KG1 (cell line): ENCODE results near the gene ACTG1.

Experiments used
- DNase-seq: peaks from one replicate; lab custom pipeline; 2025; lab: John Stamatoyannopoulos, UW

ACTG1 gene

DNA sequence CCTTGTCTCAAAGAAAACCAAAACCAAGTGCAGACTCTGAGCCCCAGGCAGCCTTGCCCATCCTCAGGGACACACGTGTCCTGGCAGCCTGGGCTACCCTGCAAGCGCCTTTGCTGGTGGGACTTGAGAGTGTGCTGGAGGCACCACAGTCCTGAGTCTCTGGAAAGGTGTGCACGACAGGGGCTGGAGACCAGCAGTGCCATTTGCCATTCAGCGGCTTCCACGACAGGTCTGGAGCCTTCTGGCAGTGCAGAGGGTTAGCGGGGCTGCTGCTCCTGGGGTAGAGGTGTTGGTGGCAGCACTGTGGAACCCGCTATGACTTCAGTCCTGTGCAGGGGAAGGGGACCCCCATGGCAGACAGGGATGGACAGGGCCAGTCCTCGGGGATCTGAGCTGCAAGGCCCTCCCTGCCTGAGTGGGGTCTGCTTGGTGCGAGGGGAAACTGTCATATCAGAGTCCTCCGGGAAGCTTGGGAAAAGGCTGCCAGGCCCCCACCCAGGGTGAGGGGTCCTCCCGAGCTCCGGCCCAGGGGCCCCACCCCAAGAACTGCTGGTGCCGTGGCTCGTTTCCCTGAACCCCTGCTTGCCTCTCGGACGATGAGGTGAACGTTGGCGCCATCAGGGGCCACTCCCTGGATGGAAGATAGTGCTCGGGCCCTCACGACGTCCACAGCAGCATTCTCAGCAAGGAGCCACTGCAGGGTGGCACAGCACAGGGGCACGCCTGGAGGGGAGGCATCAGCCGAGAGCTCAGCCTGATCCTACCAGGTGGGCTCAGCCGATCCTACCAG lies 32.8 kb upstream of the ACTG1 start:
- DNase-seq = no peak

DNA sequence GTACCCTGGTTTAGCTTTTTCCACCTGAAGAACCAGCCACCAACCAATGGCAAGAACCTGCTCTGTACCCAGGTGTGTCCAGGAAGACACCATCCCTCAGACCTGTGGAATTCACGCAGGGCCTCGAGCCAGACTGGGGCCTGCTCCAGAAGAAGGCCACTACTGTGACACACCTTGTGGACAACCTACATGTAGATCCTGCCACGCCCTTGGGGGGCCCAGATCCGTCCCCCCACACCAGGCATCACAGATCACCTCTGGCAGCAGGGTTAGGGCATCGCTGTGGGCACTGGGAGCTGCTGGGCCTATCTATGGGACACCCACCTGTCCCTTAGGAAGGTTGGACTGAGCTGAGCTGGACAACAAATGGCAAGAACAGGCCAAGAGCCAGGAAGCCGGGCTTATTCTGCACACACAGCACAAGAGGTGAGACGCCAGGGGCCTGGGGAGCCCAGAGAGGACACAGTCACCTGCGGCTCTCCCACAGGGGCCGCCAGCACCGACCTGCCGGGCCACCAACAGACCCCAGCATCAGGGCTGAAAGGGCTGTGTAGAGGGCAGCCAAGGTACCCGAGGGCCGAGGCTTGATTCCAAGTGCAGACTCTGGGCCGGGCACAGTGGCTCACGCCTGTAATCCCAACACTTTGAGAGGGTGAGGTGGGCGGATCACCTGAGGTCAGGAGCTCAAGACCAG lies 31.8 kb upstream of the ACTG1 start:
- no peak for DNase-seq

DNA sequence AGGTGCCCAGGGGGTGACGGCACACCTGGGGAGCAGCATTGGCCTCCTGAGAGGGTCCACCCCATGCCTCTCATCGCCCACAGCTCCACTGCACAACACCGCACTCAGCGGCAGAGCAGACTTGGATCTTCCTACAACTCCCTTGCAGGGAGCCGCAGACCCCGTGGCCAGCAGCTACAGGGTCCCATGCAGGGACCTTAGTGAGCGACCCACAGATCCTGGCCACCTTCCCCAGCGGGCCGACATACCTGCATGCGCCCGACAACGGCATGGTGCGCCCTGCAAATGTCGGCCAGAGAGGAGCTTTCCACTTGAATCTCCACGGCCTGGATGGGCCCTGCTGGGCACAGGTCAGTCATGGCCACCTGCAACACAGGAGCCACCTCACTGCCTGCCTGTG lies 31.2 kb upstream of the ACTG1 start:
- DNase-seq = no peak

DNA sequence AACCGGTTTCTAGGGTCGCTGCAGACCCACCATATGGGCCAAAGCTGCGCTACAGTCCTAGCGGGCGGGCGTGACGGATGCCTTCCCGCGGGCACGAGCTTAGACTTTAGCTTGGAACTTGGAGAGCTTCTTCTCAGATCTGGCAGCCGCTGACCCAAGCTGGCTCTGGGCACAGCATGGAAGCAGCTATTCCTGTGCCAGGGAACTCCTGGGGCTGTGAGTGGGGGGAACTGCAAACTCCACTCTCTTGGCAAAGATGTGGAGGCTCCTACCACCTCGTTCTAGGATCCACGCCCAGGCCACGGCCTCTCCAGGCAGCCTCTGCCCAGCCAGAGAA lies 30.7 kb upstream of the ACTG1 start:
- no peak for DNase-seq

DNA sequence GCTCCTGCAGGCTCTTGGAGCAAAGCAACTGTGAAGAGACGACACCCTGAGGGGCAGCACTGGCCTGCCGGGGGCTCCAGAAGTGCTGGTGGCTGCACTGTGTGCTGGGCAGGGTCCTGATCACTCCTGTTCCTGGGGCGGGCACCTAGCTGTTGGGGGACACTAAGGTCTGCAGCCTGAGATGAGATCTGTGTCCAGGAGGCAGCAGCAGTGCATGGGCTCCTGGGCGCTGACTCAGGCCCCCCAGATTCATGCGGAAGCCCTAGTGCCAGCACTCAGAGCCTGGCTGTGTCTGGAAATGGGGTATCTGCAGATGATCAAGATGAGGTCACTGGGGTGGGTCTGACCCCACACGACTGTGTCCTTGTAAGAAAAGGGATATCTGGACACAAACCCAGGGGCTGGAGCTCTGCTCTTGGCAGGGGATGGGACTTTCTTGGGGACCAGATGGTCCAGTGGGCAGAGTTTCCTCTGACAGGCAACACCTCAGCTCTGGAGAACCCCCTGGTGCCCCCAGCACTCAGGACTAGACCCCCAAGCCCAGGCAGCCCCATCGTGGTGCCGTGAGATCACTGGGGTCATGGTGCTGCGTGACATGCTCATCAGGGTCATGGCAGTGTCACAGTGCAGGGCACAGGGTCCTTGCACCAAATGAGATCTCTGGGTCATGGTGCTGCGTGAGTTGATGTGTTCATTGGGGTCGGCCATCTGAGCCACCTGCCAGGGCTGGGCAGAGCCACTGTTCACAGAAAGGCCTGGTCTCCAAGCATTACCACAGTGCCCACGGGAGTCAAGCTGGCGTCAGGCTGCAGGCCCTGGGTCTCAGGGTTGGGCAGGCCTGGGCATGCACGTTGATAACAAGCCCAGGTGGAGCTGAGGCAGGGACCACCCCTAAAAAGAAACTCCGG lies 30.1 kb upstream of the ACTG1 start:
- DNase-seq = no peak

DNA sequence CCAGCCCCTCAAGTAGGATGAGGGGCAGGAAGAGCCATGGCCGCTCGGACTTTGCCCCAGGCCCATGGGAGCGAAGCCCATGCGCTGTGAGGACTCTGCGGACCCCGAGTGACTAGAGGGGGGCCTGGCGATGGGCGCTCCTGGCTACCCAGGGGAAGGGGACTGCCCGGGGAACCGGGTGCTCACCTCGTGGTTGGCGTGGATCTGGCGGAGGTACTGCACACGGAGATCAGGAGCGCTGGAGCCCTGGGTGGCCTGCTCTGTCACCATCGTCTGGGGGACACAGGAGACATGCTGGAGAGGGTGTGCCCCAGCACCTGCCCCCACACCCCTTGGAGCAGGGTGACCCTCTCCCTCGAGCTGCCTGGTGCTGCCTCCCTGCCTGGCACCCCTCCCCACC lies 28.5 kb upstream of the ACTG1 start:
- DNase-seq = no peak

DNA sequence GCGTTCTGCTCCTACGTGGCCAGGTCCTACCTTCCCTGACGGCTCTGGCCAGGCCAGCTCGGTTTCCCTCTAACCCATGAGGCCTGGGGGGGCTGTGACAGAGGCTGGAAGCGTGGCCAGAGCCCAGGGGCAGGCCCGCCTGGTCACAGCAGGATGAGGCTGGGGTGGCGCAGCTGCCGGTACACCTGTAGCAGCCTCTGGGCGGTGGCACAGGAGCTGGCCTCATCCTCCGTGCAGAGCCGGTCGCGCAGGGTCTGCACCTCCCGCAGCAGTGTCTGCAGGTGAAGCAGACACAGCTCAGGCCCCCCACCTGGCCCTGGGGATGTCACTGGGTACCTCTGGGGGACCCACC lies 28.1 kb upstream of the ACTG1 start:
- DNase-seq = no peak

DNA sequence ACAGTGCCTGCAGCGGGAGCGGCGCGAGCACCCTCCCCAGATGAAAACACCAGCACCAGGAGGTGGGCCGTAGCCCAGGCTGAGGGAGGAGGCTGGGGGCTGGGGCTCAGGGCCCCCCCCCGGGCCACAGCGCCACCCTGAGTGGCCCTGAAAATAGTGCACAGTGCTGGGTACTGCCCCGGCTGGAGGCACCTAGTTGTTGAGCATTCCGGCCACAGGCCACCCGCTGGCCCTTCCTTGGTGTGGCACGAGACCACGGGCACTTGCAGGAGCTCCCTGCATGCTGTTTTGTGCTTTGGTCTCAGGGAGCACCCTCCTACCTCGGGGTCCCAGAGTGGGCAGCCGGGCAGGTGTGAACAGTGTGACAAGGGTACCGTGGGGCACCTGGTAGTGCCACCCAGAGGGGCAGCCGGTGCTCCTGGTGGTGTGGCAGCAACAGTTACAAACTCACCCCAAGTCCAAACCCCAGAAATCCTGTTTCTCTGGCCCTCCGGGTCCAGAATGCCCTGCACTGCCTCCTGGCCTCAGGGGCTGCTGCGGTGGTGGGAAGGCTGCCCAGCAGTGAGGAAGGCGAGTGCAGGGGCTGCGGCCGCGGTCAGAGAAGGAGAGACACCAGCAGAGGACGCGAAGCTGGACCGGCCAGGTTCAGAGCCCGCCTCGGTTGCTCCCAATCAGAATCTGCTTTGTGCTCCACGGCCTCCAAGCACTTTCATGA lies 27.5 kb upstream of the ACTG1 start:
- DNase-seq = no peak

DNA sequence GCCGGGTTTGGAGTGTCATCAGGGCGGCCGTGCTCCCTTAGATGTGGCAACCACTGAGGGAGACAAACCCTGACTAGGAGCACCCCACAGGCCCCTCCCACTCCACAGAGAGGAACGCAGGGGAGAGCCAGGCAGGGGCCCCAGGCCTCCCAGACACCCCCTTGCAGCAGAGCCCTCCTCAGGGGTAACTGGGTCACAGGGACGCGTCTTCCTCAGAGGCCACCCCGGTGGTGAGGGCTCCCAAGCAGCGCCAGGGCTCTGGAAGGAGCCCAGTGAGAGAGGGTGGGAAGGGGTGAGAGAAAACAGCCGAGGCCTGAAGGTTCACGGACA lies 26.9 kb upstream of the ACTG1 start:
- no peak for DNase-seq

DNA sequence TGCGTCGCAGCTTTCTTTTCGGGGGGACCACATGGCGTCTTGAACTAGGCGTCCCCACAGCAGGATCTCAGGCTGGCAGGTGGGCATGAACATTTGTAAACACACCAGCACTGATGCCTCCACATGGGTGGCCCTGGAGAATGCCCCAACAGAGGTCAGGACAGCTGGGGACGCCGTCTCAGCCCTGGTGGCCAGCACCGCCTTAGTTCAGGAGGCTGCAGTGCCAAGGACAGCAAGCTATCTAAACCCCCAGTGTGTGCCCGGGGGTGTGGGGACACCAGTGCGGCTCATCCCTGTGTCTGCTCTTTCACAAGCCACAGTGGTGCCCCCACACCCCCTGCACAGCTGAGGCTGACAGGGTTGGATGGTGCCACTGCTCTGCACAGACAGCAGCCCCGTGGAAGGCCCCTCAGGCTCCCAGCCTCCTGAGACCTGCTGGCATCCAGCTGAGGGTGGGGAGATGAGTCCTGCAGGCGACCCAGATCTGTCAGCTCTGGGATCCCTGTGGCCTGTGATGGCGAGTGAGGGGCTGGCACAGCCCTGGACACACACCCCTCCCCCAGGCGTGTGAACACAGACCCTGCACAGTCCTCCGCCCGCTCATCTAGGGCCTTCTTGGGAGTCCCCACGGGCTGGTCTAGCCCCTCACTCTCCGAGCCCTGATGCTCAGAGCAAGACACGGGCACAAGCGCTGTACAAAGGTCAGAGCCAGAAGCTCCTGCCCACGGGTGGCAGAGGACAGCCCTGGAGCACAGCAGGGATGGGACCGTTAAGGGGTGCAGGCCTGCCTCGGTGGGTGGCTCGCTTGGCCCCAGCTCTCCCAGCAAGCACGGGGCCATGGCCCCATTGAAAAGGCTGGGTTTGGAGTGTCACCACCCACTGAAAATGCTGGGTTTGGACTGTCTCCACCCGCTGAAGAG lies 26.3 kb upstream of the ACTG1 start:
- no peak for DNase-seq

DNA sequence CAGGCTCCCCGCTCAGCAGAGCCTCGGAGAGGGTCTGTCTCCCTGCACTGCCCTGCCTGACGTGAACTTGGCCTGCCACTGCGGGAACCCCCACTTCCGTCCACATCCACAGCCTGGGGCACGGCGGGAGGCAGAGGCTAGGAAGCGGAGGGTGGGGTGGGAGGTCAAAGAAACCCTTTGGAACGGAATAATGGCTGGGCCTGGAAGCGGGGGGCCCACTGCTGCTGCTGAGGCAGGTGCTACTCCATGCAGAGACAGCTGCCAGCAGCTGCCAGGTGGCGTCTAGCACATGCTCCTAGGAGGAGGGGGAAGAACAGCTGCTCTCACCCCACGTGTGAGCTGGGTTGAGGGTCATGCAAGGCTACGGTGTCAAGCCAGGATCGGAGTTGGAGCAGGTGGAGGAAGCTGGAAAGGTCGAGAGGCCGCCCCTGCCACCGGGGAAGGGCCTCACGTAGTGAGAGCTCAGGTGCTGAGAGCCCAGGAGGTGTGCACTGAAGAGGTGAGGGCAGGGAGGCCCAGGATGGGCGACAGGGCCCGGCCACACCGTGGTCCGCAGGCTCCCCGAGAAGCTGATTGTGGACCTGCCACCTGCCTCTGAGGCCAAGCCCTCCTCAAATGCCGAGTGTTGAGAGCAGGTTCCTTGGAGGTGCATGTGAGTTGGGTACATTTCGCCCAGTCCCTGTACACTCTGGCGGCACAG lies 25.4 kb upstream of the ACTG1 start:
- no peak for DNase-seq

DNA sequence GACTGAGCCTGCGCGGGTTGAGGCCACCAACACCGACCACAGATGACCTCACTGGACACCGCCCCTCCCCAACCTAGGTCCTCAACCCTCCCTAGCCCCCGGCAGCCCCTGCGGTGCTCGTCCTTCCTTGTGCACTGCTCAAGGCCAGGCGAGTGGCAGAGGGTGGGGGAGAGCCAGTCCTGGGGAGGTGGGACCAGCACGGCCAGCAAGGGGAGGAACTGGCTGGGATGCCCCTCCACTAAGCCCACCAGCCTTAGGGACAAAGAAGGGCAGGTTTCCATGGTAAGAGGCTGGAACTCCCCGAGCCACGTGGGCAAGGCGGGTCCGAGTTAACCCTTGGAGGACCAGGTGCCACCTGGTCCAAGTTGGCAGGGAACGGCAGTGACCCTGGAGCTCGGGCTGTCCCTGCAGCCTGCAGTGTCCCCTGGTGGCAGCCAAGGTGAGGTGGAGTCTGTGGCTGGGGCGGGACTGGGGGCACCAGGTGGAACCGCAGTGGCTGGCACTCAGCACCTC lies 24.8 kb upstream of the ACTG1 start:
- DNase-seq = no peak

DNA sequence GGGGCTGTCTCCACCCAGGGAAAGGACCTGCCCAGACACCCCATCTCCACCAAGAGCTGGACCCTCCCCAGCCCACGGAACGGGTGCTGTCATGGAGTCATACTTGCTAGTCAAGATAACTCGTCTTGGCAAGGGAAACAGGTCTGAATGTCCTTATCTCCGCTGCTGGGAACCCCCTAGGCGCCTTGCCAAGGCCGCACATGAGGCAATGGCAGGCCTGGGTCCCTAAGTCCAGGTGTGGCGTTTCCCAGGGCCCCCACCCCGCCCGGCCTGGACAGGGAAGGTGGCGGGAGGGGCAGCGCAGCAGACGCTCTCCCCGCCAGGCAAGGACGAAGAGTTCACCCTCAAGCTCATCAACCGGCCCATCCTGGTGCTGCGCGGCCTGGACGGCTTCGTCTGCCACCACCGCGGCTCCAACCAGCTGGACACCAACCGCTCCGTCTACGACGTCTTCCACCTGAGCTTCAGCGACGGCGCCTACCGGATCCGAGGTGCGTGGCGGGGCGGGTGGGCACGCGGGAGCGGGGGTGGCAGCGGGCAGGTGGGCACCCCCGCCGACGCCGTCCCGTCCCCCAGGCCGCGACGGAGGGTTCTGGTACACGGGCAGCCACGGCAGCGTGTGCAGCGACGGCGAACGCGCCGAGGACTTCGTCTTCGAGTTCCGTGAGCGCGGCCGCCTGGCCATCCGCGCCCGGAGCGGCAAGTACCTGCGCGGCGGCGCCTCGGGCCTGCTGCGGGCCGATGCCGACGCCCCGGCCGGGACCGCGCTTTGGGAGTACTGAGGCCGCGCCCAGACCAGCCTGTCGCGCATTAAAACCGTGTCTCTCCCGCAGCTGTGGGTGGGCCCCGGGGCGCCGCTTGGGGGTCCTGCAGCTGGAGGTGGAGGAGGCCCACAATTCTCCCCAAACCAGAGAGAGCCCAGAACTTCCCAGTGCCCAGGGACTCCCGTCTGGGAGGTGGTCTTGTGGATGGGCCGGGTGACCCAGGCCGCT lies 24.0 kb upstream of the ACTG1 start:
- DNase-seq = no peak

DNA sequence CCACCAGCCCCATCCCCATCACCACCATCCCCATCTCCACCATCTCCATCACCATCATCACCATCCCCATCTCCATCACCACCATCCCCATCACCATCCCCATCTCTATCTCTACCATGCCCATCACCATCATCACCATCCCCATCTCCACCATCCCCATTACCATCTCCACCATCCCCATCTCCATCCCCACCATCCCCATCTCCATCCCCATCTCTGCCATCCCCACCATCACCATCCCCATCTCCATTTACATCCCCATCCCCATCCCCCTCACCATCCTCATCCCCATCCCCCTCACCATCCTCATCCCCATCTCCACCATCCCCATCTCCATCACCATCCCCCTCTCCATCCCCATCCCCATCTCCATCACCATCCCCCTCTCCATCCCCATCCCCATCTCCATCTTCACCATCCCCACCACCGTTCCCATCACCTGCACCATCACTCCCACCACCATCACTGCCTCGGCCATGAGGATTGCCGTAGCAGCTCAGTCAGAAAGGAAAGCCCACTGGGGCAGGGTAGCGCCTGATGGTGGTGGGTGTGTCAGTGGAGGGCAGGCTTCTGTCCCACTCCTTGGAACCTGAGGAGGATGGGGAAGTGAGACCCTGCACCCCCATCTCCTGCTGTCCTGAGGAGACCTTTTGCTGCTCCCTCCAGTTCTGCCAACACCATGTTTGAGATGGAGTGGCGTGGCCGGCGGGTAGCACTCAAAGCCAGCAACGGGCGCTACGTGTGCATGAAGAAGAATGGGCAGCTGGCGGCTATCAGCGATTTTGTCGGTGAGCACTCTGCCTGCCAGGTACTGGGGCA lies 23.1 kb upstream of the ACTG1 start:
- DNase-seq = no peak

DNA sequence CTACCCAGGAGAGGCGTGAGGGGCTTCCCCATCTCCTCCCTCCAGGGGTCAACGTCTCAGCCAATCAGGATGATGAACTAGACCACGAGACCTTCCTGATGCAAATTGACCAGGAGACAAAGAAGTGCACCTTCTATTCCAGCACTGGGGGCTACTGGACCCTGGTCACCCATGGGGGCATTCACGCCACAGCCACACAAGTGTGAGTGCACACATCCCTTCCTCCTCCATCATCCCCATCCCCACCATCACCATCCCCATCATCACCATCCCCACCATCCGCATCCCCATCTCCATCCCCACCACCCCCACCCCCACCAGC lies 22.4 kb upstream of the ACTG1 start:
- DNase-seq = no peak

DNA sequence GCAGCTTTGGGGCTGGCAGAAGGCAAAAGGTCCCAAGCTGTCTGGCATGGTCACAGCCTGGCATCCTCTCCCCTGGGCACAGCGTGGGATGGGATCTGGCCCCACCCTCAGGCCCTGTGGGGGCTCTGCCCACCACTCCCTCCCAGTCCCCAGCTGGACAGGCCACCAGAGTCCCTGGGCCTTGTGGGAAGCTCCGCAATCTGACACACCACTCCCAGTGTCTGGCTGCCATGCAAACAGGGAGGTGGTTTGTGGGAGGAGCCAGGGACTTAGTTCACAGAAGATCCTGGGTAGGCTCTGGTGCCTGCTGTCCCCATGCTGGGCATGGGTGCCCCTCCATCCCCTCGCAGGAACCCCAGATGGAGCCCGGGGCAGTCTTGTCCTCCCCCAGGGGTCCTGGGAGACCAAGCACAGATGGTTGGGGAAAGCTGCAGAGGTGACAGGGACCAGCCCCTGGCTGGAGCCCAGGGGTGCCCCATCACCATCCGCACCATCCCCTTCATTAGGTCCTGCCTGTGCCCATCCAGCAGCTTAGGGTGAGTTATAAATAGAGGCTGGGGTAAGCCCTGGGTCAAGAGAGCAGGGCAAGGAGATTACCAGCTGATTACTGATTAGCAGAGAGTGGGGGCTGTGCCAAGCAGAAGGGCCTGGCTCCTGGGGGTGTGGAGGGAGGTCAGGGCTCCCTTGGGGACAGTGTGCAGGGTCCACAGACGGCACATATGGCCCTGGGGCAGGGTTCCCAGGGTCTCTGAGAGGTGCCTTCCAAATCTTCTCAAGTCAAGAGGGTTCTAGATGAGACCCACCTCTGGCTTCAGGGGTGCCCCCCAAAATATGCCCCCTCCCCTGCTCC lies 21.8 kb upstream of the ACTG1 start:
- DNase-seq = no peak

DNA sequence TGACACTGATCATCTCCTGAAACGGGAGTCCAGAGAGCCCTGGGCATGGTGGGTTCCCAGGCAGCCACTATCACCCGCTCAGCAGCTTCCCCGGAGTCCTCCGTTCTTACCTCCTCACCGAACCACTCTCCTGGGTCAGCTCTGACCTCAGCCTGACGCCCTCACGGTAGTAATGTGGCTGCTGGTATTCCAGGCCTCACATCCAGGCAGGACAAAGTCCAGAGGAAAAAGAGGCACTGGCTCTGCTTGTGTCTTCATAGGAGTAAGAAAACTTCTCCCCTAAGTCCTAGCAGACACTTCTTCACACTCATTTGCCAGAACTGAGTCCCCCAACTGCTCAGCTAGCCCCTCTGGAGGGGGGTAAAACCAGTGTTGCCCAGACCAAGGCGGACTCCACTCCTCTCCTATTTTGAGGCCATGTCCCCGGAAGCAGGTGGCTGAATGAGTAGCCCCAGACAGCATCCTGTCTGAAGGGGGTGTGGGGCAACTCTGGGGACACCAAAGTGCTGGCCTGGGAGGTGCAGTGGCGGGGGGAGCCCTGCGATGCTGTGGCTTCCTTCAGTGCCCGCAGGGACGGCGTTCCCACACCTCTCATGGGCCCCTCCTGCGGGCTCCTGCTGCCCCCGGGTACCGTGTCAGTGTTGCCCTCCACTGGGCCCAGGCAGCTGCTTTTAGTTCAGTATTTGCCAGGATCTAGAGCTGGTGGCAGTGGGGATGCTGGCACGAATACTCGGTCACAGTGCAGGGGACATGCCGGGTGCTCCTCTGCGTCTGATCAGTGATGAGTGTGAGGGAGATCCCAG lies 20.9 kb upstream of the ACTG1 start:
- no peak for DNase-seq
